NCI-H2029 (cell line): ENCODE results near the gene TXK.
A peak's percentile ranks its signal among the peaks of the same experiment; 100 is the strongest.

Experiments used
- DNase-seq: peaks from one replicate; lab custom pipeline; 2025; lab: John Stamatoyannopoulos, UW

Gene TXK

DNA sequence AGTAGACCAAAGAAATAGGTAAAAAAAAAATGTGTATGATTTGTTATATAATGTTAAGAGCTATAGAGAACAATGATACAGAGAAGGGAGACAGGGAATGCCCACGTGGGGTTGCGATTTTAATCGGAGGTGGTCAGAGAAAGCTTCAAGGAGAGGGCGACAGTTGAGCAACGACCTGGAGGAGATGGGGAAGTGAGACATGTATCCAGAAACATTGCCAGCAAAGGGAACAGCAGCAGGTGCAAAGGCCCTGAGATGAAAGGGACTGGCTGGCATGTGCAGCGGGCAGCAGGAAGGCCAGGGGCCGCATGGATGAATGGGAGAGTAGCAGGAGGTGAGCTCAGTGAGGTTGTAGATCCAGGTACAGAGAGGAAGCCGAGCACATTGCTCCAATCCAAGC lies 84.6 kb downstream of the TXK start:
- DNase-seq, result no peak

DNA sequence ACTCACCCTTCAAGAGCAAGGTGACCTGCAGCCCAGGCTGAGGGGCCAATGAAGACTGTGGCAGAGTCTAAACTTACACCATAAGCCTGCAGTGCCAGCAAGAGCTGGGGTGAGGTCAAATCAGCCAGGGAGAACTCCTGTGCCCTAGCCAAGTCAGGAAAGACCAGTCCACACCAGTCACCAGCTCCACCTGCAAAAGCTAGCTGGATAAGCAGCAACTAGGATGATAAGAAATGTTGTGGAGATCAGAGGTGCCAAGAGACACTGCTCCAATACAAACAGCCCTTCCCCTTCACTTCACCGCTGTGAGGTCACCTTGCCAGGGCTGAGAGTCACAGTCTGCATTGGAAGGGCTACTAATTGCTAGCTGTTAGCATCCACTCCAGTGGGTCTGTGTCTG lies 86.2 kb downstream of the TXK start:
- peak; percentile 63 for DNase-seq

DNA sequence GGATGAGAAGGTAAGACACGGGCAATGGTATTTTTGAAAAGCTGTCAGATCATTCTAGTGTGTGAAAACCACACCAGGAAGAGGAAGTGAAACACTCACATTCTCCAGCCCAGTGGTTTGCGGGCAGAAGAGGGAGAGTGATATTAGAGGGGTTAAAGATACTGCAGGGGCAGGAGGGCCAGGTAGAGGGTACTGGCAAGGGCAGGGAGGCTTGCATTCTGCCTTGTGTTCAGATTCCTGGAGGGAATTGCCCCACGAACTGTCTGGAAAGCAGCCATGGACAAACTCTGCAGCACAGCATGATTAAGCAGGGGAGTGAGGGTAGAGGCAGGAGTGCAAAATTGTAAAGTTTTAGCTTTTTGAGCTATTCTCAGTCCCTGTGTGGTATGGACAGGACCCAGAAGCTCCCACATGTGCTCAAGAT lies 86.6 kb downstream of the TXK start:
- no peak for DNase-seq

DNA sequence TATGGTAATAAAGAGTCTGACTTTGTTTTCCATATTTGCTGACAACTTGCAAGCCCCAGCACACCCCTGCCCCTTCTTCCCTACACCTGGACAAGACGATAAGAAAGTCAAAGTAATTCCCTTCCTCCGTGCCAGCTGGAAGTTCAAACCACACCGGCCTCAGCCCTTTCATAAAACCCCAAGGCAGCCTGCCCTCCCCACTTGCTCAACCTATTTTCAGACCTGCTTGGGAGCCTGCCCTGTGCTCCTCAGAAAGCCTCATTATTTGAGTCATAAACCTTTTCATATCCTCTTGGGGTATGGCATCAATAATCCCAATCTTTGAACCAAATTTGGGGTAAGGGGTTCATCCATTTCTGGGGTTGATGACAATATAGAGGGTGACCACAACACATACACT lies 88.0 kb downstream of the TXK start:
- DNase-seq, result no peak

DNA sequence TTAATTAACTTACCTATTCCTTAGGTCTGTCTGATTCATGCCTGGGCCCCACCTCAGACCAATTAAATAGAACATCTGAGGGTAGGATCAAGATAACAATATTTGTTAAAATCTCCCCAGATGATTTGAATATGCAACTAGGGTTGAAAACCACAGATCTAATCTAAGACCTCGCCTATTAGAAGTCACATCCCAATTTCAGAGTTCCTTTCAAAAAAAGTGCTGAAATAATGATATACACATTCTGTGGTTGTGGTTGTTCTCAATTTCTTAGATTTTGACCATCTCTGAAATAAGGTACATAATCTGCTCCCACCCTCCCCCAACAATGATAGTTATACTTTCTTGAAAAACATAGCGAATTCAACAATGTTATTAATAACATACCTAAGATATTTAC lies 89.8 kb downstream of the TXK start:
- DNase-seq, result no peak

DNA sequence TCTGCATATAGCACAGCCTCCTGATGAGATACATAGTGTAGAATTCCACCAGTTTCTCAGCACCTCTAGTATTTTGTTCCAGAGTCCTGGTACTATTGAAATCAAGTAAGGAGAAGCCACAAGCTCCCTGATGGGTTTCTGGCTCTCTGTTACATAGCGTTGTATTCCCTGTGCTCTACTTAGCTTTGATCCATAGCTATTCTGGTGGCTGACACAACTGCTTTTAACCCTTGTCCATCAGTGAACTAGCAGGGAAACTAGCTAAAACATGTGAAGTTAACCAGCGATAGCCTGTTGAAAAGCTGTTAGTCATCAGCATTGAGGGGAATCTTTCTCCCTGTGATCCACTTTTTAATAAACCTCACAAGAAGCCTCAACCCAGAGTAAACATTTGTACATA lies 90.5 kb downstream of the TXK start:
- DNase-seq, result no peak

DNA sequence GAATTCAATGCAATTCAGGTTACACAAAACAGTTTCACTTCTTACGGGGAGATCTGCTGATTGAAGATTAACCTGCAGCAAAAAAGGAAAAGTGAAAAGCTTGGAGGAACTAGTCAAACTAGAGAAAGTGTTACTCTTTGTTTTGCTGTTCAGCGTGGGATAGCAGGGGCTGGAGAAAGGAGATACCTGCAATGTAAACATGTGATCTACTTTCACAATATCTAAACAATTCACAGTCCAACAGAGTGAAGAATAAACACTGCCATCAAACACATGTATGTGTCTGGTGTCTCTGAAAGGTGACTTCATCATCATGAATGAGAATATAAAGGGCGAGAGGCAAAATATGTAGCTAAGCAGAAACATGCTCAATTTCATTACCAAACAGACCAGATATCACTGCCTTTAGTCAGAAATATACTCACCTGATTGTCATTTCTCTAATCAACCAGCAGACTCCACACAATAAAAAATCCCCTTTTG lies 91.0 kb downstream of the TXK start:
- DNase-seq, result peak; percentile 44

DNA sequence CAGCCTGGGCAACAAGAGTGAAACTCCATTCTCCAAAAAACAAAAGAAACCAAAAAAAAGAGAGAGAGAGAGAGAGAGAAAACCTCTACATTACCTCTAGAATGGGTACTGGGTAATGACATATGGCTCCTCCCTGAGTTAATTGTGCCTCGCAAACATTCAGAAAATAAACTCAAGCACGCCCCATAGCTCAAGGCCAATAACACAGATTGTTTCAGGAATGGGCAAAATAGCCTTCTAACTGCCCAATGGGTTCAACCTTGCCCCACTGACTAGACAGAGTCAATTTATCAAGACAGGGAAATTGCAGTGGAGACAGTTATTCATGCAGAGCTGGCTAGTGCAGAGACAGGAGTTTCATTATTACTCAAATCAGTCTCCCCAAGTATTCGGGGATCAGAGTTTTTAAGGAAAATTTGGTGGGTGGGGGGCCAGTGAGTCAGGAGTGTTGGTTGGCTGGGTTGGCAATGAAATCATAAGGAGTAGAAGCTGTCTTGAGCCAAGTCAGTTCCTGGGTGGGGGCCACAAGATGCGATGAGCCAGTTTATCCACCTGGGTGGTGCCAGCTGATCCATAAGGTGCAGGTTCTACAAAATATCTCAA lies 92.4 kb downstream of the TXK start:
- no peak for DNase-seq

DNA sequence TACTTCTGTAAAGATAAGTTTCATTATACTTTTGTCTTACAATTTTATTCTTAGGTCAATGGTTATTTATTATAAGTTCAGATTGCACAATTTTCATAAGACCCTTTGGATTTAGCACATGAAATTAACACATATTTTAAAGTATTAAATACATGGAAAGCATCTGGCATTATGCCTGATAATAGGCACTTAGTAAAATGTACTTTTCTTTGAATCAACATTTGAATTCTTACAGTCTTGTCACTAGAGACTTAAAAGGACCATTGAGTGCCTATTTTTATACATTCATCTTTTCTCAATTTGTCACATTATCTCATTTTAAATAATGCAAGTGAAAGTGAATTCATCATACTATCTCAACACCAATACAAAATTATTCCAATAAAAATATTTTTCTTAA lies 94.5 kb downstream of the TXK start:
- no peak for DNase-seq

DNA sequence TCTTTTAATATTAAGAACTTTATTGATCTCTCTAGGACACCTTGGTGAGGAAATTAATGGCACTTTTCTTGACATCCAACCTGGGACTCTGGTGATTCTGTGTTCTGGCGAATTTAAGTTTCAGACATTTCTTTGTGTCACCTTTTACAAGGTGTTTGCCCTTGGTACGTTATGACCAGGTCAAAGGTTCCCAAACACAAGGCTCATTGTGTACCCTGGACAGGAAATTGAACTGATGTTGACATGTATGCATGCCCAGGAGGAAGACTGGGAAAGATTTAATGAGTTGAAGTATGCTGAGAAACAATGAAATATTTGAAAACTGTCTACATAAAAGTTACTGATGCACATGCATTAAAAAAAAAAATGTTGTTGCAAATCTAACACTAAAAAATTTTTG lies 95.4 kb downstream of the TXK start:
- DNase-seq, result no peak

DNA sequence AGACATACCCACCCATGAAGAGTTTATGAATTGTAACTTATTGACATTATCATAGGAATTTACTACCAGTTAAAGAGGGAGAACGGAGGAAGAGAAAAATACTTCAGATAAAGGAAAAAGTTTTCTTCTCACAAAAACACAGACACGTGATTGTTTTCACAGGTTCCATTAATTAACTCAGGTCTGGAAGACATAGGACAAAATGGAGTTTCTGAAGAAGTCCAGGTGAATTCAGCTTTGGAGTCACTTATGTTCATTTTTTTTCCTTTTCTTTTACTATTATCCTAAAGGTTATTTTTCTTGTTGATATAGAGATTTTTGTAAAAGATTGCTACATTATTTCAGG lies 97.0 kb downstream of the TXK start:
- DNase-seq, result no peak

DNA sequence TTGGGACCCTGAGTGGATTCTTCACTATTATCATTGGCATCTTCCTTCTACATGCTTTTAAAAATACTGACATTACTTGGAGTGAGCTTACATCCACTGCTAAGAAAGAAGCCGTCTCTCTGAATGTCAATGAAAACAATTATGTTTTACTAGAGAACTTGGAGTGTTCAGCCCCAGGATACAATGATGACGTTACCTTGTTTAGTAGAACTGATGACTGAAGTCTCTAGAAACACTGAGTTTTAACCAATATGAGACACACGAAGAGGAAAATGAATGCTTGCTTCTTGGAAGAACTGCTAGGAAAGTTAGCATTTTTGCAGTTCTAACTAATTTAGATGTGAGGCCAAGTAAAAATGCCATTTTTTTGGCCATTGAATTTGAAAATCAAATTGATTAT lies 98.1 kb downstream of the TXK start:
- no peak for DNase-seq

DNA sequence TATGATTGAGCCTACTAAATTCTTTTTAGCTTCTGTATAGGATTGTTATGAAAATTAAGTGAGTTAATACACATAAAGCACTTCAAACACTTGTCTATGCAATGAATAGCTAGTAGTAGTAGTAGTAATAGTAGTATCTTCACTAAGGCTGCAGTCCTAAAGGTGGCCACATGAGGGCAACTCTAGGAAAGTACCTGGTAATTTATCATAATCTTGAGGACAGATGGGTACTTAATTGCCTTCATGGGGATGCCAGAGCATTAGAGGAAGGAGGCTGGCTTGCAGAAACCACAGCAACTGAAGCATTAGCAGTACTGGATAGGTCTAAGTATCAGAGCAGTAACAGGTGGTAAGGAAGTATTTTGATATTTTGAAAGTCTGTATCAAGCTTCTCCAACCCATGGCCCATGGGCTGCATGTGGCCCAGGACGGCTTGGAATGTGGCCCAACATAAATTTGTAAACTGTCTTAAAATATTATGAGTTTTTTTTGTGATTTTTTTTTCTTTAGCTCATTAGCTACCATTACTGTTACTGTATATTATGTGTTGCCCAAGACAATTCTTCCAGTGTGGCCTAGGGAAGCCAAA lies 100.1 kb downstream of the TXK start:
- DNase-seq, result no peak

DNA sequence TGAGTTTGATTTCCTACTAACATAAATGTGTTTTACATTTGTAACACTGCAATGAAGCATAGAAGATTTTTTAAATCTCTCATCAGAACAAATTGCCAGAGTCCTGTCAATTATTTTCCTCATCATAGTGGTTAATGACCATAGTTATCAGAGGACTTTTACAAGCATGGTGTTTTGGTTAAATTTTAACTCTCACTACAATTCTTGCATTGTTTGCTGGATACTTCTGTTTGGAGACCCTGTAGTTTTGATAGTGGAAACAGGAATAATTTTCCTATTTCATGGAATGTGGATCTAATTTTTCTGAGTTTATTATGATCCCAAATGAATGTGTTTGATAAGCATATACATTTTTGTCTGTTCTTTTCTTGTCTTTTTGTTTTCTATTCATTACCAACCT lies 100.6 kb downstream of the TXK start:
- no peak for DNase-seq

DNA sequence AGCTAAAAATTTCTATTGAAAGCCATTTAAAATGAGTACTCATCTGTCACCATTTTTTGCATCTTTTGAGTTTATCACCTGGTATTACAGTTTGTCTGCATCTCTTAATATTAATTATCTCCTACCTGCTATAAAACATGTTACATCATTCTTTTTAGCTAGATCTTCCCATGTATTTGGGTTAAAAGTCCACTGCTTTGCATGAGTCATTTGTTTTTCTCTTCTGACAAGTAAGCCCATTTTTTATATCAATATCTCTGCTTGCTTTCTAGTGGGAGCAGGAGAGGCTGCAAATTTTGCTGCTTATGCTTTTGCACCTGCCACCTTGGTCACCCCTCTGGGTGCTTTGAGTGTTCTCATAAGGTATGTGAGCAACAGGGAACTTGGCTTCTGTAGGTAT lies 101.3 kb downstream of the TXK start:
- no peak for DNase-seq

DNA sequence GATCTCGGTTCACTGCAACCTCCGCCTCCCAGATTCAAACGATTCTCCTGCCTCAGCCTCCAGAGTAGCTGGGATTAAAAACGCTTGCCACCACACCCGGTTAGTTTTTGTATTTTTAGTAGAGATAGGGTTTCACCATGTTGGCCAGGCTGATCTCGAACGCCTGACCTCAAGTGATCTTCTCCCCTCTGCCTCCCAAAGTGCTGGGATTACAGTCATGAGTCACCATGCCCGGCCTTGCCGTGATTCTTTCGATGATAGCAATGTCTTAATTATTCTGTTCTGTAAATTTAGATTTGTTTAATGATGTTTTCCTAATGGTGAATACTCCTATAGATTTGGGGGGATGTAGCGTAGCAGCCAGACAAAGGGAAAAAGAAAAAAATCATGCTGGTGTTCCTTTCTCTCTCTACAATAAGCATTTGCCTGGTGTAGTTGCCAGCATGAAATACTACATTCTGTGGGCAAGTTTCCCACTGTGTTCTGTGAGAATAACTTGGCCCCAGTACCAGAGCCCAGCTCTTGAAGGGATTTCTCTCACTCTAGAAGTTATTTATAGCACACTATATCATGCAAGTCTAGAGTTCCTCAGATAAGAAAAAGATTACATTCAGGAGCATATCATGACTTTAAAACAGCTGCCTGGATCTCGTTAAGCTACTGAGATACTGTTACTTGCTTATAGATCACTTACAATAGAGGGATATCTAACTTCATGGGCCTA lies 102.1 kb downstream of the TXK start:
- no peak for DNase-seq

DNA sequence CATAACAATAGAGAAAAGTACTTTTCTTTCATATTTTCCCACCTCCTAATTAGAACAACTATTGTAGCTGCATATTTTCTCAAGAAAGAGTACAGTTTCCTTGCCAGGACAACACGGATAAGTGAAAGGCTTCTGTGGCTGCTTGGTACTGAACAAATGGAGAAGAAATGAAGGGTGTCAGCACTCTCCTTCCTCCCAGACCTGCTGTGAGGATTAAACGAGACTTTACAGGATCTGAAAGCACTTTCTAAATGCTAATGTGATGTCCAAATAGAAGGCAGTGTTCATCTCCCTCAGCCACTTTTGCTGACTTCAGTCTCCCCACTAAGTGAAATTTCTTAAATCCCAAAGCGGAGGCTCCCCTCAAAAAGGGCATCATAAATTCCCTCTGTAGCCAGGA lies 103.6 kb downstream of the TXK start:
- no peak for DNase-seq

DNA sequence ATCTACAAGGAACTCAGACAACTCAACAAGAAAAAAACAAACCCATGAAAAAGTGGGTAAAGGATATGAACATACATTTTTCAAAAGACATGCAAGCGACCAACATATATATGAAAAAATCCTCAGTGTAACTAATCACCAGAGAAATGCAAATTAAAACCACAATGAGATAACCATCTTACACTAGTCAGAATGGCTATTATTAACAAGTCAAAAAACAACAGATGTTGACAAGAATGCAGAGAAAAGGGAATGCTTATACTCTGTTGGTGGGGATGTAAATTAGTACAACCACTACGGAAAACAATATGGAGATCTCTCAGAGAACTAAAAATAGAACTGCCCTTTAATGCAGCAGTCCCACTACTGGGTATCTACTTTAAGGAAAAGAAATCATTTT lies 105.4 kb downstream of the TXK start:
- no peak for DNase-seq

DNA sequence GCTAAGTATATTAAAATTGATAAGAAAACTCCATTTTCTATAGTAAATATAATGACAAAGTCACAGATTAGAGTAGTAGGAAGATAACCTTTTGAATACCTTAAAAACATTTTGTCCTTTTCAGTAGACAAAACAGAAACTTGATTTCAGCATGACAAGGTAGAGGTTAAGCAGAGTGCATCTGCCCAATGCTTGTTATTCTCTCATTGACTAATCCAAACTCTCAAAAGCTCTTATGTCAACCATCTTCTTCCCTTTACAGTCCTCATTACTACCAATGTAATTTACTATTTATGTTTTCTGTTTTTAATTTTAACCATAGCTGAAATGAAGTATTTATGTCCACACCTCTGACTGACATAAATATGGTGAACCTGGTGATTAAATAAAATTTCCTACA lies 106.4 kb downstream of the TXK start:
- DNase-seq, result no peak

DNA sequence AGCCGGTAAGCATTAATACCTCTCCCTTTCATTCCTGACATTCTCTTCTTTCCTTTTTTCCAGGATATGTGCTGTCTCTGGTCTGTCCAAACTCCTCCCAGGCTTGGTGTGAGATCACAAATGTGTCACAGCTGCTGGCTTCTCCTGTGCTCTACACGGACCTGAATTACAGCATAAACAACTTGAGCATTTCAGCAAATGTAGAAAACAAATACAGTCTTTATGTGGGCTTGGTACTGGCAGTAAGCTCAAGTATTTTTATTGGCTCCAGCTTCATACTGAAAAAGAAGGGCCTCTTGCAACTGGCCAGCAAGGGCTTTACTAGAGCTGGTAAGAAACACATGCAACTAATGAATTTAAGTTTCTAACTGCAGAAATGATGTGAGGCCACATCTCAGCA lies 109.0 kb downstream of the TXK start:
- DNase-seq, result peak; percentile 94

DNA sequence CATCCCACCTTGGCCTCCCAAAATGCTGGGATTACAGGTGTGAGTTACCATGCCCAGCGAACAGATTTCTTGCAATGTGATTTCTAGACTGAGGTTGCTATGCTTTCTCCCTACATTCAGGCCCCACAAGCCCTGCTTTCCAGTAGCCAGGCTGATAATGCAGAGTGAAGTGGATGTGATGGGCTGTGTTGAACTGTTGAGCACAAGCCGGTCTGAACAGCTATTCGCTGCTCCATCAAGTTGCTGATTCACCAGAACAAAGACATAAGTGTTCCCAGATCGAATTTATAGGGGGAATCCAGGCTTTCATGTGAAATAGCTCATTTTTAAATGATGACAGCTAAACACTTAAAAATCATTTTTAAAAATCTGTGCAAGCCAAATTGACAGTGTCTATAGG lies 109.5 kb downstream of the TXK start:
- DNase-seq, result peak; percentile 27

DNA sequence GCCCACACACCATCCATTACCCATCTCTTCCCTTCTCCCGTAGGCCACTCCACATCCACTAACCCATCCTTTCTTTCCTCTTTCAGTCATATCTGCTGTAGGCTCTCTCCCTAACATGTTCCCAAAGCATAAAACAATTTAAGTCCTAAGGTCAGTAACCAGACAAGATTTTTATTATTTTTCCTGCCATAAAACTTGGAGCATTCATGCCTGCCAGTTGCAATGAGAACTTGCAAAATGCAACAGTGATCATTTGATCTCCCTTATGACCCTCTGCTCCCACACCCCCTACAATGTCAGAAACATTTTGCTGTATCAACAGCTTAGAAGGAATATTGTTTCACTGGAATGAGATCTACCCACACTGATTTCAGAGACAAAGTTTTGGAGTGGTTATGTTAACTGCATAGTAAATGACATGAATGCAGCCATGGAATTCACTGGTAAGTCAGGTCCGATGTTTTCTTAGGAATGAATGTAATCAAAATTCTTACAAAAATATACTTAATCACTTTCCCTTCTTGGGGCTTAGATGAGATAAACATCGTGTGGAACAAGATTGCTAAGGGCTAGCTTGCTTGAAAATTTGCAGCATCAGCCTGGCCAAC lies 111.8 kb downstream of the TXK start:
- DNase-seq, result no peak

DNA sequence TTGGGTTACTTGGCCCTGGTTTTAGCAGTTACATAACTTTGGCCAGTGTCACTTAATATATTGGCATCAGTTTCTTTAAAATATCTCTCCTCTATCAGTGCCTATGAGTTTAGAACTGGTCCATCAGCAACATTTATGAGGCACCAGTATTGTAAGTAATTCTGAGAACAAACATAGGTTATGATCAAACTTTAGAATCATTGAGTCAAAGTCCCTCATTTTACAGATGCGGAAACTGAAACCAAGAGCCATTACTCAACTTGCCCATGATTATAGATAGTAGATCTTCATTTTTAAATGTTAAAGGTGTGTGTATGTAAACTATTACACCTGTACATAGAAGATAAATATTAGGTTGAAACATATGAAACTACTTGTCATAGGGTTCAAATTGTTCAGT lies 113.0 kb downstream of the TXK start:
- DNase-seq, result no peak
